Caco-2 (cell line): ENCODE measurements around the gene PIM3. TPM values are rescaled to one million over a fixed set of nuclear protein-coding genes. Genes with fewer than 3 reads are reported as not detected.

ENCODE experiments used
- BruUV-seq: library from RNA; stranded (reverse); fragments of 400-500 nt; replicated peaks from 2 replicates; lab custom pipeline; 2021; lab: Mats Ljungman, UMichigan
- CTCF ChIA-PET: fragments of 300-600 bp; sonication (Branson Sonifier 250); formaldehyde crosslinking; loops from one replicate; lab custom pipeline; 2022; ENCODE audit warnings: antibody characterized with exemption; lab: Charles Lee
- POLR2A ChIA-PET: fragments of 300-600 bp; sonication (Branson Sonifier 250); formaldehyde crosslinking; loops from one replicate; lab custom pipeline; 2022; ENCODE audit warnings: antibody characterized with exemption; lab: Charles Lee
- DNase-seq, 2 experiments: peaks; one replicate each; pipeline versions ENCODE4 v3.0.0 to v3.0.0-alpha.2; 2020 to 2022
- H3K27me3 ChIP-seq: replicated peaks from 2 replicates; pipeline ENCODE4 v1.6.0; 2011; ENCODE audit warnings: low read length; ENCODE audit not compliant: control insufficient read depth, insufficient read depth
- H3K36me3 ChIP-seq: 2 replicates; pipeline ENCODE4 v1.5.1; 2011; ENCODE audit warnings: low read length; ENCODE audit not compliant: control insufficient read depth, insufficient read depth
- H3K4me1 ChIP-seq: fragments of 250-450 bp; sonication (Bioruptor Pico); 2 replicates; pipeline ENCODE4 v1.5.1; 2020; ENCODE audit warnings: mild to moderate bottlenecking
- H3K4me3 ChIP-seq: 2 replicates; pipeline ENCODE4 v1.5.1; 2011; ENCODE audit warnings: low read depth, mild to moderate bottlenecking, control low read depth, low read length
- H3K9me3 ChIP-seq: fragments of 250-450 bp; sonication (Bioruptor Pico); 2 replicates; pipeline ENCODE4 v1.5.1; 2020; ENCODE audit warnings: mild to moderate bottlenecking, moderate library complexity
- H3K27ac Mint-ChIP-seq: one replicate; pipeline ENCODE4 v1.8.0; 2022; ENCODE audit warnings: mixed read lengths; ENCODE audit not compliant: unreplicated experiment
- H3K27me3 Mint-ChIP-seq: one replicate; pipeline ENCODE4 v1.8.0; 2022; ENCODE audit warnings: mixed read lengths; ENCODE audit not compliant: insufficient read depth, unreplicated experiment
- H3K36me3 Mint-ChIP-seq: one replicate; pipeline ENCODE4 v1.8.0; 2022; ENCODE audit warnings: mild to moderate bottlenecking, mixed read lengths; ENCODE audit not compliant: insufficient read depth, unreplicated experiment
- H3K4me1 Mint-ChIP-seq: one replicate; pipeline ENCODE4 v1.8.0; 2022; ENCODE audit warnings: low read depth, mixed read lengths; ENCODE audit not compliant: unreplicated experiment
- H3K4me3 Mint-ChIP-seq: one replicate; pipeline ENCODE4 v1.8.0; 2022; ENCODE audit warnings: mild to moderate bottlenecking, moderate library complexity, mixed read lengths; ENCODE audit not compliant: unreplicated experiment
- H3K9me3 Mint-ChIP-seq: one replicate; pipeline ENCODE4 v1.8.0; 2022; ENCODE audit warnings: mixed read lengths; ENCODE audit not compliant: unreplicated experiment
- intact Hi-C: fragments of 100-400 bp; cut with micrococcal nuclease; formaldehyde crosslinking; loops from one replicate; pipeline ENCODE4 v1.10.0; 2022; ENCODE audit not compliant: unreplicated experiment
- total RNA-seq: library from RNA; stranded (reverse); gene quantifications from 2 replicates; pipeline ENCODE4 v1.2.3, GENCODE V29; 2022
- TF ChIP-seq, protein P1 (sequence below), 2 experiments: fragments of 200-600 bp in 1 of 2; IDR thresholded peaks; 1 replicate in 1 of 2; 2 replicates in 1 of 2; pipeline versions ENCODE4 v1.5.1 to v1.8.0; 2011 to 2022; ENCODE audit warnings: antibody characterized with exemption in 1 of 2, control low read depth in 1 of 2, inconsistent platforms in 1 of 2, low read depth in 1 of 2, low read length in 1 of 2, mild to moderate bottlenecking in 1 of 2, moderate library complexity in 1 of 2; ENCODE audit not compliant: insufficient read depth in 1 of 2, severe bottlenecking in 1 of 2, unreplicated experiment in 1 of 2

PIM3 gene
- total RNA-seq, 1 experiment from 2014 or later: 39.6 TPM

DNA sequence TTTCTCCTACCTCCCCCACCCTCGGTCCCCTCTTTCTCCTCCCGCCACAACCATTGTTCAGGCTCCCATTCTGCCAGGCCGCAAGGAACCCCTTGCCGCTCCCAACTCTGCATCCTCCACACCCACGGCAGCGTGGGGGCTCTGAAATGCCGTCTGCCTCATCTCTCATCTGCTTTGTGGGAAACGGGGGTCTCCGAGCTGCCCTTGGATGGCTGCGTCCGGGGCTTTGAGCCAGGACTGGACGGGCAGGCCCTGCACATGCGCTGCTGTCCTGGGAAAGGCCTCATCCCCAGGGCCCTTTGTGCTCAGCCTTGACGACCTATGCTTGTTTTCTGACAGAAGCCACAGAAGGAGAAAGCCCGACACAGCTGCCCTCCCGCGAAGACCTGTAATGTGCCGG lies 33.7 kb upstream of the PIM3 start:
- DNase-seq: no peak
- no peaks in the 10 kb centered on the region for H3K36me3 ChIP-seq
- Mint-ChIP-seq H3K27me3 (no peaks in the 10 kb centered on the region), H3K4me1 (no peaks in the 10 kb centered on the region), H3K36me3 (no peaks in the 10 kb centered on the region), H3K27ac (no peak overlapping the region), H3K4me3 (no peak overlapping the region), H3K9me3 (no peaks in the 10 kb centered on the region)
- no TSS peak for BruUV-seq
- no peak overlapping the region for H3K4me3 ChIP-seq
- ChIA-PET CTCF (no interaction called here), POLR2A (no interaction called here)
- H3K9me3 ChIP-seq: no peaks in the 10 kb centered on the region
- H3K27me3 ChIP-seq: no peaks in the 10 kb centered on the region
- TF ChIP-seq, protein P1, sequence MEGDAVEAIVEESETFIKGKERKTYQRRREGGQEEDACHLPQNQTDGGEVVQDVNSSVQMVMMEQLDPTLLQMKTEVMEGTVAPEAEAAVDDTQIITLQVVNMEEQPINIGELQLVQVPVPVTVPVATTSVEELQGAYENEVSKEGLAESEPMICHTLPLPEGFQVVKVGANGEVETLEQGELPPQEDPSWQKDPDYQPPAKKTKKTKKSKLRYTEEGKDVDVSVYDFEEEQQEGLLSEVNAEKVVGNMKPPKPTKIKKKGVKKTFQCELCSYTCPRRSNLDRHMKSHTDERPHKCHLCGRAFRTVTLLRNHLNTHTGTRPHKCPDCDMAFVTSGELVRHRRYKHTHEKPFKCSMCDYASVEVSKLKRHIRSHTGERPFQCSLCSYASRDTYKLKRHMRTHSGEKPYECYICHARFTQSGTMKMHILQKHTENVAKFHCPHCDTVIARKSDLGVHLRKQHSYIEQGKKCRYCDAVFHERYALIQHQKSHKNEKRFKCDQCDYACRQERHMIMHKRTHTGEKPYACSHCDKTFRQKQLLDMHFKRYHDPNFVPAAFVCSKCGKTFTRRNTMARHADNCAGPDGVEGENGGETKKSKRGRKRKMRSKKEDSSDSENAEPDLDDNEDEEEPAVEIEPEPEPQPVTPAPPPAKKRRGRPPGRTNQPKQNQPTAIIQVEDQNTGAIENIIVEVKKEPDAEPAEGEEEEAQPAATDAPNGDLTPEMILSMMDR (IDR thresholded peaks at IDR 0.05; ENCODE audit: insufficient read depth in 1 of 2, low read depth in 1 of 2, low read length in 1 of 2, severe bottlenecking in 1 of 2, unreplicated experiment in 1 of 2): no peak
- H3K4me1 ChIP-seq: no peaks in the 10 kb centered on the region; the same call in none of the 2 replicates
- intact Hi-C loops: no loop called here

- Histone ChIP-seq H3K27me3 (no peaks in the 10 kb centered on the region), H3K36me3 (no peaks in the 10 kb centered on the region), H3K4me1 (no peaks in the 10 kb centered on the region; the same call in none of the 2 replicates), H3K9me3 (no peaks in the 10 kb centered on the region), H3K4me3 (no peak overlapping the region)
- ChIA-PET CTCF (no interaction called here), POLR2A (no interaction called here)
- H3K9me3 Mint-ChIP-seq: no peaks in the 10 kb centered on the region
- no peak for DNase-seq
- H3K36me3 Mint-ChIP-seq: no peaks in the 10 kb centered on the region
- no TSS peak for BruUV-seq
- TF ChIP-seq, protein P1 (IDR thresholded peaks at IDR 0.05; ENCODE audit: insufficient read depth in 1 of 2, low read depth in 1 of 2, low read length in 1 of 2, severe bottlenecking in 1 of 2, unreplicated experiment in 1 of 2): no peak
- H3K27ac Mint-ChIP-seq: no peak overlapping the region
- H3K27me3 Mint-ChIP-seq: no peaks in the 10 kb centered on the region
- intact Hi-C loops: no loop called here
- H3K4me3 Mint-ChIP-seq: no peak overlapping the region
- H3K4me1 Mint-ChIP-seq: no peaks in the 10 kb centered on the region
Measured at GRCh38 chr22:49927483-49928184, 32.9 kb upstream of the PIM3 start.

DNA sequence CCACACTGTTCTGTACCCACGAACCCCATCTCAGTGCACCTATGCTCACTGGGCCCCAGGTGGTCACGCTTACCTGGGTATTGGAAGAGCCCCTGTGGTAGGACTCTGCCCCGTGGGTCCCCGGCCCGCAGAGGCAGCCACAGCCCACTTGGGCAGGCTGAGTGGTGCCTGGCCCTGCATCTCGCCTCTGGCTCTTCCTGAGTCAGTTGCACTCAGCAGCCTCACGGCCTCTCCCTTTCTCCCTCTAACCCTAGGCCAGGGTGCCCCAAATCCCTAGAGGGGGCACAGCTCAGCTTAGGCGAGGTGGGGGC lies 32.4 kb upstream of the PIM3 start:
- H3K27me3 ChIP-seq: no peaks in the 10 kb centered on the region
- H3K4me1 ChIP-seq: no peaks in the 10 kb centered on the region; the same call in none of the 2 replicates
- DNase-seq: no peak
- intact Hi-C loops: no loop called here
- POLR2A ChIA-PET: no interaction called here
- no TSS peak for BruUV-seq
- peaks cover 3% of the 10 kb centered on the region for H3K36me3 Mint-ChIP-seq
- H3K9me3 ChIP-seq: no peaks in the 10 kb centered on the region
- H3K27me3 Mint-ChIP-seq: no peaks in the 10 kb centered on the region
- CTCF ChIA-PET: no interaction called here
- H3K36me3 ChIP-seq: no peaks in the 10 kb centered on the region
- H3K9me3 Mint-ChIP-seq: no peaks in the 10 kb centered on the region
- H3K4me3 Mint-ChIP-seq: peak overlapping the region; percentile 40
- no peak overlapping the region for H3K4me3 ChIP-seq
- TF ChIP-seq, protein P1 (IDR thresholded peaks at IDR 0.05; ENCODE audit: insufficient read depth in 1 of 2, low read depth in 1 of 2, low read length in 1 of 2, severe bottlenecking in 1 of 2, unreplicated experiment in 1 of 2): no peak
- H3K4me1 Mint-ChIP-seq: no peaks in the 10 kb centered on the region
- no peak overlapping the region for H3K27ac Mint-ChIP-seq
